ENCODE data around the gene SLC24A3.

DNA sequence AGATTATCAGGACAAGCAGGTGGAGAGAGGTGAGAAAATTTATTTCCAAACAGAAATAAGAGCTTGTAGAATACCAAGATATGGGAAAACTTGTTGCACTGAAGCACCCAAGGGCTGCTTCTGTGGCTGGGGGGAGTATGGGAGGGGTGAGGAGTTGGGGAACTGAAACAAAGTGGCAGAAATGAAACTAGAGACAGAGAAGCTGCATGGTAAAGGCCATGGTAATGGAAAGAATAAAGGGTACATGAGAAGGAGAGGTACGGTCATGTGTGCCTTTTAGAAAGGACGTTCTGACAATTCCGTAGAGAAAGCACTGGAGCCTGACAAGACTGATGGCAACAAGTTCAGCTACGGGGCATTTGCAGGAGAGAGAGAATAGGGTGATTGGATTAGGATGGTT lies 494.0 kb downstream of the SLC24A3 start:
- TF ChIP-seq, protein P1, sequence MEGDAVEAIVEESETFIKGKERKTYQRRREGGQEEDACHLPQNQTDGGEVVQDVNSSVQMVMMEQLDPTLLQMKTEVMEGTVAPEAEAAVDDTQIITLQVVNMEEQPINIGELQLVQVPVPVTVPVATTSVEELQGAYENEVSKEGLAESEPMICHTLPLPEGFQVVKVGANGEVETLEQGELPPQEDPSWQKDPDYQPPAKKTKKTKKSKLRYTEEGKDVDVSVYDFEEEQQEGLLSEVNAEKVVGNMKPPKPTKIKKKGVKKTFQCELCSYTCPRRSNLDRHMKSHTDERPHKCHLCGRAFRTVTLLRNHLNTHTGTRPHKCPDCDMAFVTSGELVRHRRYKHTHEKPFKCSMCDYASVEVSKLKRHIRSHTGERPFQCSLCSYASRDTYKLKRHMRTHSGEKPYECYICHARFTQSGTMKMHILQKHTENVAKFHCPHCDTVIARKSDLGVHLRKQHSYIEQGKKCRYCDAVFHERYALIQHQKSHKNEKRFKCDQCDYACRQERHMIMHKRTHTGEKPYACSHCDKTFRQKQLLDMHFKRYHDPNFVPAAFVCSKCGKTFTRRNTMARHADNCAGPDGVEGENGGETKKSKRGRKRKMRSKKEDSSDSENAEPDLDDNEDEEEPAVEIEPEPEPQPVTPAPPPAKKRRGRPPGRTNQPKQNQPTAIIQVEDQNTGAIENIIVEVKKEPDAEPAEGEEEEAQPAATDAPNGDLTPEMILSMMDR (conservative IDR thresholded peaks at IDR 0.05; ENCODE audit: low read length), result no peak
- no peak for TF ChIP-seq EZH2phosphoT487 (IDR thresholded peaks at IDR 0.05; ENCODE audit: borderline replicate concordance, low read depth, low read length)

All from OCI-LY7 (cell line).